BJ (cell line): Measurements from ENCODE around the gene PAF1. TPM values are rescaled to one million over a fixed set of nuclear protein-coding genes. Genes with fewer than 3 reads are reported as not detected.
A peak's percentile ranks its signal among the peaks of the same experiment; 100 is the strongest.

Experiments
- CTCF ChIA-PET: fragments of 350-600 bp; formaldehyde crosslinking; extraction: SDS; loops from one replicate; lab custom pipeline; 2021; ENCODE audit warnings: antibody characterized with exemption, inconsistent platforms; lab: Yijun Ruan, JAX
- POLR2A ChIA-PET: fragments of 300-600 bp; sonication (Branson Sonifier 250); formaldehyde crosslinking; extraction: SDS; loops from one replicate; lab custom pipeline; 2021; ENCODE audit warnings: antibody characterized with exemption; lab: Charles Lee
- DNase-seq: peaks from one replicate; pipeline ENCODE4 v3.0.0-alpha.2; 2011; ENCODE audit warnings: low read depth
- H3K27me3 ChIP-seq: 2 replicates; pipeline ENCODE4 v1.6.0; 2011; ENCODE audit warnings: low read length; ENCODE audit not compliant: control insufficient read depth, insufficient read depth
- H3K36me3 ChIP-seq: 2 replicates; pipeline ENCODE4 v1.5.1; 2011; ENCODE audit warnings: low read length; ENCODE audit not compliant: control insufficient read depth, insufficient read depth
- H3K4me3 ChIP-seq: 2 replicates; pipeline ENCODE4 v1.5.1; 2011; ENCODE audit warnings: low read depth, mild to moderate bottlenecking, control low read depth, low read length
- CTCF ChIP-seq: IDR thresholded peaks from 2 replicates; pipeline ENCODE4 v1.5.1; 2011; ENCODE audit warnings: low read depth, mild to moderate bottlenecking, control low read depth, inconsistent platforms, low read length, moderate library complexity; ENCODE audit not compliant: insufficient read depth
- polyA plus RNA-seq: library from polyadenylated mRNA; depleted of rRNA; stranded (reverse); fragments of >200 nt; gene quantifications from 2 replicates; pipeline ENCODE4 v1.2.3, GENCODE V29; 2011

Gene PAF1
- polyA plus RNA-seq, 1 experiment: 50.2 TPM

GRCh38 chr19:39400061-39400460 is 9.2 kb upstream of the PAF1 start:
- H3K36me3 ChIP-seq: peaks cover 7% of the 10 kb centered on the region
- DNase-seq: no peak
- no peak for TF ChIP-seq CTCF
- H3K27me3 ChIP-seq: no peaks in the 10 kb centered on the region
- H3K4me3 ChIP-seq: no peak overlapping the region
- CTCF ChIA-PET: interaction anchor here (9.8 kb wide), 1 partner anchor 12 kb away, joined by 178 read pairs; the partner anchor contains the start of gene PLEKHG2
- POLR2A ChIA-PET: no interaction called here

GRCh38 chr19:39399668-39400050 is 8.8 kb upstream of the PAF1 start:
- H3K36me3 ChIP-seq: peaks cover 7% of the 10 kb centered on the region
- DNase-seq: no peak
- no peak overlapping the region for H3K4me3 ChIP-seq
- ChIA-PET POLR2A (no interaction called here), CTCF (interaction anchor here (9.8 kb wide), 1 partner anchor 12 kb away, joined by 178 read pairs; the partner anchor contains the start of gene PLEKHG2)
- no peaks in the 10 kb centered on the region for H3K27me3 ChIP-seq
- TF ChIP-seq CTCF: no peak

GRCh38 chr19:39398297-39398864 is 7.5 kb upstream of the PAF1 start:
- peak; percentile 66 for DNase-seq
- no peak for TF ChIP-seq CTCF
- CTCF ChIA-PET: interaction anchor here (0.6 to 9.8 kb wide), 32 partner anchors 9 to 422 kb away, joined by 3 to 178 read pairs (median 4); partner anchors contain the start of genes EID2B, FBXO17, PLEKHG2 and RPS16
- peaks cover 11% of the 10 kb centered on the region for H3K36me3 ChIP-seq
- no peak overlapping the region for H3K4me3 ChIP-seq
- POLR2A ChIA-PET: interaction anchor here (0.6 to 1.1 kb wide), 6 partner anchors 10 to 128 kb away, joined by 3 to 11 read pairs (median 5); partner anchors contain the start of gene RPS16
- no peaks in the 10 kb centered on the region for H3K27me3 ChIP-seq

- ChIA-PET CTCF (interaction anchor here (0.6 to 9.8 kb wide), 34 partner anchors 9 to 422 kb away, joined by 3 to 178 read pairs (median 4); partner anchors contain the start of genes EID2B, FBXO17, PLEKHG2 and RPS16), POLR2A (interaction anchor here (0.9 to 1.1 kb wide), 5 partner anchors 11 to 38 kb away, joined by 3 to 11 read pairs (median 3); partner anchors contain the start of gene RPS16)
- Histone ChIP-seq H3K4me3 (no peak overlapping the region), H3K36me3 (peaks cover 11% of the 10 kb centered on the region), H3K27me3 (no peaks in the 10 kb centered on the region)
- no peak for DNase-seq
- peak; percentile 98 for TF ChIP-seq CTCF
Observed at GRCh38 chr19:39397360-39398296, 6.7 kb upstream of the PAF1 start.

- POLR2A ChIA-PET: interaction anchor here (0.5 to 1.4 kb wide), 5 partner anchors 16 to 49 kb away, joined by 4 to 11 read pairs (median 5); partner anchors contain the start of genes RPS16 and ZFP36
- Histone ChIP-seq H3K27me3 (no peaks in the 10 kb centered on the region), H3K36me3 (peaks cover 30% of the 10 kb centered on the region), H3K4me3 (peak overlapping the region; percentile 100)
- CTCF ChIA-PET: interaction anchor here (1.0 to 2.2 kb wide), 5 partner anchors 21 to 63 kb away, joined by 3 to 10 read pairs (median 4); partner anchors contain the start of genes PLEKHG2 and SAMD4B
- DNase-seq: no peak
- no peak for TF ChIP-seq CTCF
Observed at GRCh38 chr19:39390451-39390750, 505 bp downstream of the PAF1 start.
